RWPE1 (cell line): ENCODE results near the gene VEGFD.

Source experiments
- CTCF ChIA-PET: fragments of 350-600 bp; sonication (Branson Sonifier 250); formaldehyde crosslinking; extraction: SDS; loops from one replicate; lab custom pipeline; 2021; lab: Yijun Ruan, JAX
- POLR2A ChIA-PET: fragments of 400-600 bp; formaldehyde crosslinking; extraction: SDS; loops from one replicate; lab custom pipeline; 2020; ENCODE audit warnings: antibody characterized with exemption; ENCODE audit not compliant: low non-redundant PET; lab: Yijun Ruan, JAX
- DNase-seq: peaks from one replicate; pipeline ENCODE4 v3.0.0; 2012; ENCODE audit warnings: low spot score
- H3K27ac ChIP-seq: fragments of 450-650 bp; 2 replicates; pipeline ENCODE4 v1.5.1; 2017
- CTCF ChIP-seq: fragments of 450-650 bp; conservative IDR thresholded peaks from 2 replicates; pipeline ENCODE4 v1.5.1; 2017; ENCODE audit warnings: low read depth, mild to moderate bottlenecking

VEGFD gene

DNA sequence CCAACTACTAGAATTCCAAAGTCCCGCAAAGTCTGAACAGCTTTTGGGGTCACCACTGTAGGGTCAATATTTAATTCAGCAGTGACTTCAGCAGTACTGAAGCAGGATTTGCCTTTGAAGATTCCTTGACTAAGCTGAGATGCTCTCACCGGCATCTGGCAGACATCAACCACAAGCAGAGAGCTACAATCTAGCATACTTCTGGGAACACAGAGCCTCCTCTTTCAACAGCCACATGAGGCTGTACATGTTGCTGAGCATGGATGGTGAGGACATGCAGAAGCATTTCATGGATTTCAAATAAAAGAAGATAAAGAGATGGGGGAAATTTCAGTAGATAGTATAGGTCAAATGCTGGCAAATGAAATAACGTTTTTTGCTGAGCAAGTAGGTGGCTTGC, 62.1 kb downstream of the VEGFD start:
- ChIA-PET CTCF (no interaction called here), POLR2A (no interaction called here)
- no peak for TF ChIP-seq CTCF

DNA sequence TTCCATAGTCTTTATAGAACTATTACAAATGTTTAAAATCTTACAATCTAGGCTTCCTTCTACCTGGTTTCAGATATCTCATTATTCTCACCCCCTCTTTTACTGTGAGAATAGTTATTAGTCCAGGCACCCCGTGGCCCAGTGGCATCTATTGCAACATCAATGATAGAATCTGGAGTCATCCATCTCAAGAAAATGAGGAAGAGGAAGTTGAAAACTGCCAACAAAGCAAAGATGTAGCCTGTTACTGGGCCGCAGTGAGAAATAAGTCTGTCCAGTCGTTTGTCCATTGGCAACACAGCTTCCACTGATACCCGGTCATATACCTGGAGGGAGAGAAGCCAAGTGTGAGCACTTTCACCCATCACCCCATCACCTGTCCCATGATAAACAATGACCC, 62.8 kb downstream of the VEGFD start:
- DNase-seq: no peak
- no peak for TF ChIP-seq CTCF
- no peak overlapping the region for H3K27ac ChIP-seq
- ChIA-PET CTCF (no interaction called here), POLR2A (no interaction called here)

More for the DNA sequence above, 62.1 kb downstream of the VEGFD start:
- H3K27ac ChIP-seq: no peak overlapping the region
- DNase-seq: no peak

- no peak overlapping the region for H3K27ac ChIP-seq
- ChIA-PET POLR2A (no interaction called here), CTCF (no interaction called here)
- no peak for TF ChIP-seq CTCF
- no peak for DNase-seq
These were observed 63.9 kb downstream of the VEGFD start for GRCh38 chrX:15320297-15320696.

GRCh38 chrX:15319075-15319474, 65.1 kb downstream of the VEGFD start:
- no peak for TF ChIP-seq CTCF
- ChIA-PET POLR2A (no interaction called here), CTCF (no interaction called here)
- DNase-seq: no peak
- no peak overlapping the region for H3K27ac ChIP-seq

DNA sequence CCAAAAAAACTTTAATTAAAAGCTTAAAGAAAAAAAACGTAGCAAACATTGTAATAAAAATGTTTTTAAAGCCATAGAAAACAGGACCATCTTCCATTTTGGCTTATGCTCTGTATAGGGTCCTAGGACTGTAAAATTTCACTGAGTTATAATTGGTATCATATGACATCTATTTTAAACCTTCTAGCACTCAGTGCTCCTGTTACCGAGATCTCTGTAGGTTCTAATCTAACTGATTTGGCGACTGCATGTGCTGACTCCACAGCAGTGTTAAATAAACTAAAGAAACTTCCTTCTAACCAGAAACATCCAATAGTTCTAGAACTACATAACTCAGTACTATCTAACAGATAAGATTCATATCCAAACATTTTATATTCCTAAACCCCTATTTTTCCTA, 68.7 kb downstream of the VEGFD start, which contains the start of gene ASB11:
TSS of gene ASB11 (minus strand) at position 132 of the 400 bp plus-strand sequence. CDS start at position 97, 35 bp downstream.
- ChIA-PET POLR2A (no interaction called here), CTCF (interaction anchor here (0.6 kb wide), 1 partner anchor 73 kb away, joined by 3 read pairs; no protein-coding TSS in a partner anchor)
- H3K27ac ChIP-seq: no peak within 1 kb of the TSS
- TF ChIP-seq CTCF: no peak
- DNase-seq: no peak

DNA sequence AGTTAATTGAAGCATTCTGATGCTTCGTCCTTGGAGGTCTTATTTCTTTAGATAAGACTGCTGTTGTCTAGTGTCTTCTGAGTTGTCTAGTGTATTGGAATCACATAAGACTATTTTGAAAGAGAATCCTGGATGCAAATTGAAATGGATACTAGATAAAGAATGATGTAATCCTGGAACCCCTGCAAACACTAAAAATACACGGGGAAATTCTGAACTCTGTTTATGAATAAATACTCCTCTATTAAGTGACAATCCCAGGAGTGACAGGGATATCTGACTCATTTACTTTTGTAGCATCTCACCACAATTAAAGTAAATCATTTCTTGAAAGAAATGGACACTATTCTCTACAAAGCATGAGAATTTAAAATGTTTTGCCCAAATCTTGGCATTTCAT, 69.7 kb downstream of the VEGFD start:
- no peak overlapping the region for H3K27ac ChIP-seq
- DNase-seq: no peak
- ChIA-PET CTCF (no interaction called here), POLR2A (no interaction called here)
- no peak for TF ChIP-seq CTCF
